DND-41 (cell line): ENCODE measurements around the gene SLC6A16.
"Not testable (repeated sequence)": the region's sequence is repeated elsewhere in the genome, so short reads cannot be mapped to it uniquely, and the experiment has no call there.

Experiments used
- ATAC-seq: fragments of 200-7000 bp; cut with Tn5 transposase; 3 replicates; pipeline ENCODE4 v1.9.1; 2021; ENCODE audit warnings: low read depth; ENCODE audit not compliant: insufficient read depth
- DNase-seq: peaks from one replicate; pipeline ENCODE4 v3.0.0-alpha.2; 2020
- H2AFZ ChIP-seq: 2 replicates; pipeline ENCODE4 v1.6.0; 2012; ENCODE audit warnings: low read depth, low read length
- H3K27ac ChIP-seq: 2 replicates; pipeline ENCODE4 v1.5.1; 2012; ENCODE audit warnings: low read length, inconsistent platforms
- H3K27me3 ChIP-seq: fragments of 200-600 bp; sonication (generic); 2 replicates; pipeline ENCODE4 v1.6.0; 2012; ENCODE audit warnings: low read length, mild to moderate bottlenecking, inconsistent platforms; ENCODE audit not compliant: insufficient read depth, poor library complexity
- H3K36me3 ChIP-seq: 2 replicates; pipeline ENCODE4 v1.5.1; 2012; ENCODE audit warnings: low read length, inconsistent platforms; ENCODE audit not compliant: insufficient read depth
- H3K4me1 ChIP-seq: 2 replicates; pipeline ENCODE4 v1.5.1; 2012; ENCODE audit warnings: mild to moderate bottlenecking, low read length; ENCODE audit not compliant: insufficient read depth
- H3K4me2 ChIP-seq: 2 replicates; pipeline ENCODE4 v1.6.0; 2012; ENCODE audit warnings: mild to moderate bottlenecking, moderate library complexity, low read length, inconsistent platforms; ENCODE audit not compliant: insufficient read depth
- H3K4me3 ChIP-seq, 2 experiments: fragments of 200-600 bp in 1 of 2; shearing (Covaris generic) in 1 of 2; 2 replicates each; pipeline ENCODE4 v1.5.1; 2012 to 2016; ENCODE audit warnings: inconsistent platforms in 2 of 2, low read length in 2 of 2, mild to moderate bottlenecking in 2 of 2, low read depth in 1 of 2, moderate library complexity in 1 of 2
- H3K79me2 ChIP-seq: 2 replicates; pipeline ENCODE4 v1.6.0; 2012; ENCODE audit warnings: low read length, inconsistent platforms; ENCODE audit not compliant: insufficient read depth
- H3K9ac ChIP-seq: 2 replicates; pipeline ENCODE4 v1.6.0; 2012; ENCODE audit warnings: low read depth, mild to moderate bottlenecking, inconsistent platforms, low read length, moderate library complexity
- H3K9me3 ChIP-seq: 2 replicates; pipeline ENCODE4 v1.5.1; 2012; ENCODE audit warnings: low read length, moderate library complexity, mild to moderate bottlenecking, inconsistent platforms; ENCODE audit not compliant: insufficient read depth, severe bottlenecking
- H4K20me1 ChIP-seq: 2 replicates; pipeline ENCODE4 v1.6.0; 2012; ENCODE audit warnings: low read length; ENCODE audit not compliant: insufficient read depth
- EZH2 ChIP-seq: IDR thresholded peaks from 3 replicates; pipeline ENCODE4 v1.6.1; 2012; ENCODE audit warnings: borderline replicate concordance, low read depth, mild to moderate bottlenecking, moderate library complexity, low read length, inconsistent platforms; ENCODE audit not compliant: severe bottlenecking
- TF ChIP-seq, protein P1 (sequence below): IDR thresholded peaks from 2 replicates; pipeline ENCODE4 v1.5.1; 2012; ENCODE audit warnings: borderline replicate concordance, low read length, moderate library complexity, mild to moderate bottlenecking; ENCODE audit not compliant: poor library complexity, severe bottlenecking; ENCODE audit errors: extremely low read depth

The SLC6A16 gene

DNA sequence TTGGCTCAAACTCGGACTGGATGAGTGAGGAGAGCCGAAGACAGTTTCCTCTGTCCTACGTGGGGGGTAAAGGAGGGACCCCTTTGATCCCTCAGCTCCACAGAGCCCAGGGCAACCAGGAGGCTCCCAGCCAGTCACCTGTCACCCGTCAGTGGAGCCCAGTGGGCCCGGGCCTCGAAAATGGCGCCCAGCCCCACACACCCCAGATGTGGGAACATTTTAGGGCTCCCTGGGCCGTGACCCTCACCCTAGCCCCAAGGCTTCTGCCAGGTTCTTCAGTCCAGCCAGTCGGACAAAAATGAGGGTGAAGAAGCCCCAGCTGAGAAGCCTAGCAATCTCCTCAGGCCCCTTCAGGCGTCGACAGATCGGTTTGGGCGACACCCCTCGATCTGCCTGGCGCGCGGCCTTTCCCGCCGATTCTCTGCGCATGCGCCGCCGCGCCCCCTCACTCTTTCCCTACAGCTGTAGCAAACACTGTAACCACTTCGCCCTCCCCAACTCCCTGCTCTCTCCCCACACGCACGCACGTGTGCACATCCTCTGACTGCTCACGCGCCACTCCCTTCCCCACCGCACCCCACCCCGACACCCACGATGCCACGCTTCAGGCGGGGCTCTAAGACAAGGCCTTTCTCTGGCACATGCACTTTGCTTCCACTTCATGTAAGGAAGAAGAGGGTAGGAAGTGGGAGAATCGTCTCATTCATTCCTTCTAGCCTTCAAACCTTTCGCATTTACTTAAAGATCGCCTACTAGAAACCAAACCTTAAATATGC, at the start of gene SLC6A16:
Gene SLC6A16 (minus strand): TSS at position 391 of the 776 bp plus-strand sequence. CDS start 13,844 bp downstream, outside the sequence.
- Histone ChIP-seq H3K9me3 (no peaks in the 10 kb centered on the region), H3K27ac (no peak within 1 kb of the TSS), H3K79me2 (no peaks in the 10 kb centered on the region), H3K4me2 (no peak within 1 kb of the TSS), H3K4me1 (no peaks in the 10 kb centered on the region), H3K27me3 (no peaks in the 10 kb centered on the region), H4K20me1 (no peaks in the 10 kb centered on the region), H3K36me3 (no peaks in the 10 kb centered on the region), H2AFZ (no peak within 1 kb of the TSS), H3K4me3 (no peak within 1 kb of the TSS), H3K9ac (no peak within 1 kb of the TSS)
- no peak for ATAC-seq
- TF ChIP-seq EZH2: no peak
- TF ChIP-seq, protein P1, sequence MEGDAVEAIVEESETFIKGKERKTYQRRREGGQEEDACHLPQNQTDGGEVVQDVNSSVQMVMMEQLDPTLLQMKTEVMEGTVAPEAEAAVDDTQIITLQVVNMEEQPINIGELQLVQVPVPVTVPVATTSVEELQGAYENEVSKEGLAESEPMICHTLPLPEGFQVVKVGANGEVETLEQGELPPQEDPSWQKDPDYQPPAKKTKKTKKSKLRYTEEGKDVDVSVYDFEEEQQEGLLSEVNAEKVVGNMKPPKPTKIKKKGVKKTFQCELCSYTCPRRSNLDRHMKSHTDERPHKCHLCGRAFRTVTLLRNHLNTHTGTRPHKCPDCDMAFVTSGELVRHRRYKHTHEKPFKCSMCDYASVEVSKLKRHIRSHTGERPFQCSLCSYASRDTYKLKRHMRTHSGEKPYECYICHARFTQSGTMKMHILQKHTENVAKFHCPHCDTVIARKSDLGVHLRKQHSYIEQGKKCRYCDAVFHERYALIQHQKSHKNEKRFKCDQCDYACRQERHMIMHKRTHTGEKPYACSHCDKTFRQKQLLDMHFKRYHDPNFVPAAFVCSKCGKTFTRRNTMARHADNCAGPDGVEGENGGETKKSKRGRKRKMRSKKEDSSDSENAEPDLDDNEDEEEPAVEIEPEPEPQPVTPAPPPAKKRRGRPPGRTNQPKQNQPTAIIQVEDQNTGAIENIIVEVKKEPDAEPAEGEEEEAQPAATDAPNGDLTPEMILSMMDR: no peak
- DNase-seq: no peak

DNA sequence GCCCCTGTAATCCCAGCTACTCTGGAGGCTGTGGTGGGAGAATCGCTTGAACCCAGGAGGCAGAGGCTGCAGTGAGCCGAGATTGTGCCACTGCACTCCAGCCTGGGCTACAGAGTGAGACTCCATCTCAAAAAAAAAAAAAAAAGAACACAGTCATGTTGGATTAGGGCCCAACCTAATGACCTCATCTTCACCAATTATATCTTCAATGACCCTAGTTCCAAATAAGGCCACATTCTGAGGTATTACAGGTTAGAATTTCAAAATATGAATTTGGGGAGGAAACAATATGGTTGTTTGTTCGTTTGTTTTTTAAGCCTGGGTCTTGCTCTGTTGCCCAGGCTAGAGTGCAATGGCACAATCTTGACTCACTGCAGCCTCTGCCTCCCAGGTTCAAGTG, 48.2 kb upstream of the SLC6A16 start:
- H2AFZ ChIP-seq, H3K27me3 ChIP-seq, H3K4me1 ChIP-seq: not testable (repeated sequence)

DNA sequence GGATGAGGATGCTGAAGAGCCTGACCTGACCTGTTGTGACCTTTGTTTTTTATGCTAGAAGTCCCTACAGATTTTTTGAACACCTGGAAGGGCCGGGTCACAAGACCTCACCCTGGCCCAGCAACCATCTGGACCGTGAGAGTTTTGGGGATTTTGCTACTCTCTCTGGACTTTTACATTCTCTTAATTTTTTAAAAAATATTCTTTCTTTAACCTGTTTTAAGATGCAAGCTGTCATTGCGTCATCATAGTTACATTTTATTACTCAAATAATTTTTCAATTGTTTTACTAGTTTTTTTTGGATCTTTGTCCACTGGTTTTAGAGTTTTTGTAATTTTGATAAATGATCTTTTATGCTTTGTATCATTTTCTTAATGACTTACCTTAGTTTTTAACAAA, 46.2 kb upstream of the SLC6A16 start:
- TF ChIP-seq, protein P1: no peak
- TF ChIP-seq EZH2: no peak
- ATAC-seq (no peak), DNase-seq (no peak)
- Histone ChIP-seq H2AFZ (no peak overlapping the region), H4K20me1 (no peaks in the 10 kb centered on the region), H3K27me3 (no peaks in the 10 kb centered on the region), H3K79me2 (no peaks in the 10 kb centered on the region), H3K4me2 (no peak overlapping the region), H3K4me1 (no peaks in the 10 kb centered on the region), H3K9me3 (peaks cover 12% of the 10 kb centered on the region), H3K9ac (no peak overlapping the region), H3K27ac (no peak overlapping the region), H3K36me3 (no peaks in the 10 kb centered on the region), H3K4me3 (no peak overlapping the region)

More for the DNA sequence above, 48.2 kb upstream of the SLC6A16 start:
- not testable (repeated sequence) for H3K79me2 ChIP-seq, H3K27ac ChIP-seq, DNase-seq, H3K36me3 ChIP-seq, ATAC-seq, H3K4me2 ChIP-seq, H4K20me1 ChIP-seq, H3K4me3 ChIP-seq, H3K9ac ChIP-seq
- peaks cover 12% of the 10 kb centered on the region for H3K9me3 ChIP-seq

DNA sequence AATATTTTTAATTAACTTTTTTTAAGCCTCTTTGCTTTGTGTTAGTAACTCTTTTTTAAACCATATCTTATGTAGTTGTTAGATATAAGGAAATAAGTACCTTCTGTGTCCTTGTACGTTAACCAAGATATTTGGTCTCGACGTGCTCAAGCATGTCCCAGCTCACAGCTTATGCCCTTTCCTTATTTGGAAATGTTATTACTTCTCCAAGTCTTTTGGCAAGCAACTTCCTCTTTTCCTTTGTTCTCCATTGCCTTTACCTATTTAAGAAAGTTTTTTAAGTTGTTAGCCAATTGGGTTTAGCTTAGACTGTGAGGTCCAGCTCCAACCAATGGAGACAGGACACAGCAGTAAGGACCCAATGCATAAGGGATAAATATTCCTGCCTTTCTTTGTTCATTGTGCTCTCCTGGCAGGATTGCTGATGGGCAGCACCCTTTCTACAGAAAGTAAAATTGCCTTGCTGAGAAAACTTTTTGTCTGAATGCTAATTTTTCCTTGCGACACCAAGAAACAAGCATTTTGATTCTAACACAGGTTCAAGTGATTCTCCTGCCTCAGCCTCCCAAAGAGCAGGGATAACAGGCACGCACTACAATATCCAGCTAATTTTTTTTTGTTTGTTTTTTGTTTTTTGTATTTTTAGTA, 43.8 kb upstream of the SLC6A16 start:
- Histone ChIP-seq H4K20me1 (no peaks in the 10 kb centered on the region), H3K9ac (no peak overlapping the region), H2AFZ (no peak overlapping the region), H3K4me3 (no peak overlapping the region), H3K4me2 (no peak overlapping the region), H3K27ac (no peak overlapping the region), H3K36me3 (no peaks in the 10 kb centered on the region), H3K27me3 (no peaks in the 10 kb centered on the region), H3K9me3 (peaks cover 12% of the 10 kb centered on the region), H3K79me2 (no peaks in the 10 kb centered on the region), H3K4me1 (no peaks in the 10 kb centered on the region)
- no peak for DNase-seq
- no peak for ATAC-seq
- TF ChIP-seq EZH2: no peak
- TF ChIP-seq, protein P1: no peak
